ENCODE measurements around the gene GSK3A.
A peak's percentile ranks its signal among the peaks of the same experiment; 100 is the strongest.

GSK3A gene

GRCh38 chr19:42251572-42252358 is 9.4 kb upstream of the GSK3A start:
- peaks cover 8% of the 10 kb centered on the region for H3K4me1 ChIP-seq
- no peaks in the 10 kb centered on the region for H3K27me3 ChIP-seq

GRCh38 chr19:42250666-42251531 is 8.5 kb upstream of the GSK3A start:
- TF ChIP-seq CTCF (IDR thresholded peaks at IDR 0.05; ENCODE audit: low read depth, low read length): no peak
- DNase-seq: no peak
- H3K4me3 ChIP-seq (ENCODE audit: low read depth, low read length): peak overlapping the region; percentile 28
- H3K27me3 ChIP-seq: no peaks in the 10 kb centered on the region
- H3K36me3 ChIP-seq: peaks cover 26% of the 10 kb centered on the region
- H3K9me3 ChIP-seq: no peaks in the 10 kb centered on the region
- peaks cover 17% of the 10 kb centered on the region for H3K4me1 ChIP-seq

More at GRCh38 chr19:42251572-42252358, 9.4 kb upstream of the GSK3A start:
- Histone ChIP-seq H3K9me3 (no peaks in the 10 kb centered on the region), H3K36me3 (peaks cover 26% of the 10 kb centered on the region), H3K4me3 (ENCODE audit: low read depth, low read length) (peak overlapping the region; percentile 93)
- TF ChIP-seq CTCF (IDR thresholded peaks at IDR 0.05; ENCODE audit: low read depth, low read length): no peak
- no peak for DNase-seq

- Histone ChIP-seq H3K9me3 (no peaks in the 10 kb centered on the region), H3K36me3 (peaks cover 26% of the 10 kb centered on the region), H3K4me1 (peaks cover 19% of the 10 kb centered on the region), H3K27me3 (no peaks in the 10 kb centered on the region), H3K4me3 (ENCODE audit: low read depth, low read length) (no peak overlapping the region)
- no peak for TF ChIP-seq CTCF (IDR thresholded peaks at IDR 0.05; ENCODE audit: low read depth, low read length)
- no peak for DNase-seq
Observed at GRCh38 chr19:42250183-42250665, 7.8 kb upstream of the GSK3A start.

- TF ChIP-seq CTCF (IDR thresholded peaks at IDR 0.05; ENCODE audit: low read depth, low read length): no peak
- H3K9me3 ChIP-seq: no peaks in the 10 kb centered on the region
- H3K36me3 ChIP-seq: peaks cover 26% of the 10 kb centered on the region
- no peak for DNase-seq
- no peak overlapping the region for H3K4me3 ChIP-seq (ENCODE audit: low read depth, low read length)
- peaks cover 19% of the 10 kb centered on the region for H3K4me1 ChIP-seq
- H3K27me3 ChIP-seq: no peaks in the 10 kb centered on the region
Observed at GRCh38 chr19:42249769-42250168, 7.4 kb upstream of the GSK3A start.

GRCh38 chr19:42249149-42249750 is 6.8 kb upstream of the GSK3A start:
- no peak overlapping the region for H3K4me3 ChIP-seq (ENCODE audit: low read depth, low read length)
- no peaks in the 10 kb centered on the region for H3K9me3 ChIP-seq
- no peak for DNase-seq
- no peak for TF ChIP-seq CTCF (IDR thresholded peaks at IDR 0.05; ENCODE audit: low read depth, low read length)
- H3K36me3 ChIP-seq: peaks cover 23% of the 10 kb centered on the region
- no peaks in the 10 kb centered on the region for H3K27me3 ChIP-seq
- peaks cover 19% of the 10 kb centered on the region for H3K4me1 ChIP-seq
